Activated CD4-positive, alpha-beta T cell treated with anti-CD3 and anti-CD28 coated beads, Interleukin-2, amount 50 U/mL, for 48 hours (primary cell): ENCODE results near the gene LIMS2.

Experiments
- DNase-seq, 2 experiments: peaks; one replicate each; pipeline ENCODE4 v3.0.0-alpha.2; 2020

Gene LIMS2

GRCh38 chr2:127644066-127645025 lies 31.0 kb downstream of the LIMS2 start:
- no peak for DNase-seq

- no peak for DNase-seq
These were observed 31.8 kb downstream of the LIMS2 start for GRCh38 chr2:127643439-127644065.

- no peak for DNase-seq
These were observed 32.5 kb downstream of the LIMS2 start for GRCh38 chr2:127642706-127643438.

GRCh38 chr2:127641846-127642507 lies 33.4 kb downstream of the LIMS2 start:
- DNase-seq, result peak; percentile 46 to 48

- DNase-seq, result peak; percentile 20 to 29
These were observed 34.2 kb downstream of the LIMS2 start for GRCh38 chr2:127641133-127641532.

GRCh38 chr2:127640082-127641072 lies 35.0 kb downstream of the LIMS2 start:
- DNase-seq, result peak; percentile 44 to 60

- DNase-seq, result no peak
These were observed 36.2 kb downstream of the LIMS2 start for GRCh38 chr2:127639111-127639474.

- no peak for DNase-seq
These were observed 36.8 kb downstream of the LIMS2 start for GRCh38 chr2:127638361-127639110.

- DNase-seq, result peak in 1 of 2 experiments; percentile 26
These were observed 37.5 kb downstream of the LIMS2 start for GRCh38 chr2:127637725-127638252.

- no peak for DNase-seq
These were observed 38.1 kb downstream of the LIMS2 start for GRCh38 chr2:127637236-127637630.

- DNase-seq, result no peak
These were observed 38.8 kb downstream of the LIMS2 start for GRCh38 chr2:127636248-127637235.

- DNase-seq, result no peak
These were observed 39.7 kb downstream of the LIMS2 start for GRCh38 chr2:127635380-127636237.

- no peak for DNase-seq
These were observed 40.5 kb downstream of the LIMS2 start for GRCh38 chr2:127634626-127635379.

GRCh38 chr2:127634066-127634617 lies 41.2 kb downstream of the LIMS2 start:
- DNase-seq, result no peak

- DNase-seq, result no peak
These were observed 41.7 kb downstream of the LIMS2 start for GRCh38 chr2:127633556-127634065.

GRCh38 chr2:127632592-127633489 lies 42.5 kb downstream of the LIMS2 start:
- no peak for DNase-seq
